Fibroblast of skin of left biceps (primary cell): ENCODE measurements around the gene TBCCD1.
"Not testable (repeated sequence)": the region's sequence is repeated elsewhere in the genome, so short reads cannot be mapped to it uniquely, and the experiment has no call there.

ENCODE experiments used
- DNase-seq, 2 experiments: peaks; one replicate each; pipeline ENCODE4 v3.0.0-alpha.2; 2013; ENCODE audit warnings: low read depth in 2 of 2

TBCCD1 gene

DNA sequence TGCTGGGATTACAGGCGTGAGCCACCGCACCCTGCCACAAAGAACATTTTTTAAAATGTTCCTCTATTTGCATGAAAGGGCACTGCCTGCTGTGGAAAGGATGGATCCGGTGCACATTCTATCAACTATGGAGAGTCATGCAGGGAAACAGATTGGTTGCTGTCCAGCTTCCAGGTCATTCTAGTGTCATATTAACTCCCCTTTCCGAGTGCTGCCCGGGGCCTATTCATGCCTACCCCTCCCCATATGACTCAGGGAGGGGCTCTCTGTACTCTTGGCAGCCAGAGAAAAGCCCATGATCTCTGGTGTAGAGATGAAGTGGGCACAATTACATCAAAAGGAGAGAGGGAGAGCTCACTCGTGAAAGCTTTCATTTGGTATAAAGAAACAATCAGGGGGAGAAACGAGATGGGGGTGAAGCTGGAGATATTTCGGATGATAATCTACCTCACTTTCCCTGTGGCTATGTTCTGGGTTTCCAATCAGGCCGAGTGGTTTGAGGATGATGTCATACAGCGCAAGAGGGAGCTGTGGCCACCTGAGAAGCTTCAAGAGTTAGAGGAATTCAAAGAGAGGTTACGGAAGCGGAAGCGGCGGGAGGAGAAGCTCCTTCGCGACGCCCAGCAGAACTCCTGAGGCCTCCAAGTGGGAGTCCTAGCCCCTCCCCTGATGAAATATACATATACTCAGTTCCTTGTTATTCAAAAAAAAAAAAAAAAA, 29.6 kb upstream of the TBCCD1 start:
- DNase-seq = no peak

DNA sequence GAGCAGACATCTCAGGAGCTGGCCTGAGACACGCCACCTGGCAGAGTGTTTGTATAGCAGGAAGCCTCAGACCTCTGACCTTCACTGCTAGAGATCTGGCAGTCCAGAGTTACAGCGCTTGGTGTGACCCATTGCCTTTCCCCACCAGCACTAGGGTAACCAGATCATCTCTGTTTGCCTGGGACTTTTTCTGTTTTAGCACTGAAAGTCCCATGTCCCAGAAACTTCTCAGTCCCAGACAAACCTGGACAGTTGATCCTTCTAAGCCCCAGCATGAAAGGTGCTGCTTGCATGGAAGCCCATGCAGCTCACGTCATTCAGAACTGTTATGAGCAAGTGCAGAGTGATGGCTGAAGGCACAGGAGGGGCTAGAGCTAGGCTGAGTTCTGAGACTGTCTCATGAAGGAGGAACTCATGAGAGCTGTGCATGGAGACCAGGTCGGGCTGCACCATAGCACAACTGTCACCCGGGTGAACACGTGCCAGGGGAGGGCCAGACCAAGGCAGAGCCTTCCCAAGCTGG, 27.5 kb upstream of the TBCCD1 start:
- DNase-seq = no peak

DNA sequence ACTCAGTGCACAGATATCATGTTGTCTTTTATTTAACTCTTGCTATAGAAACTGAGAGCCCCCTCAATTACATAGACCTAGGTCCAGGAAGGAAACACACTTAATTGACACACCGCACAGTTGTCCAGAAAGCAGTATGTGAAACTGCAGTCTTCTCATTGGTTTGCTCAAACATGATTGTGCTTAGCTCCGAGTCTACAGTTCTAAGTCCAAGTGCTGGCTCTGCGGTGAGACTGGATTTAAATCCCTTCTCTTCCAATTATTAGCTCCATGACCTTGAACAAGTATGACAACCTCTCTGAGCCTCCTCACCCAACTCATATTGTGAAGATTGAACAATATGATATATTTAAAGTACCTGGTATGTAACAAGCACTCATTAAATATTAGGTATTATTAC, 26.7 kb upstream of the TBCCD1 start:
- DNase-seq = no peak

DNA sequence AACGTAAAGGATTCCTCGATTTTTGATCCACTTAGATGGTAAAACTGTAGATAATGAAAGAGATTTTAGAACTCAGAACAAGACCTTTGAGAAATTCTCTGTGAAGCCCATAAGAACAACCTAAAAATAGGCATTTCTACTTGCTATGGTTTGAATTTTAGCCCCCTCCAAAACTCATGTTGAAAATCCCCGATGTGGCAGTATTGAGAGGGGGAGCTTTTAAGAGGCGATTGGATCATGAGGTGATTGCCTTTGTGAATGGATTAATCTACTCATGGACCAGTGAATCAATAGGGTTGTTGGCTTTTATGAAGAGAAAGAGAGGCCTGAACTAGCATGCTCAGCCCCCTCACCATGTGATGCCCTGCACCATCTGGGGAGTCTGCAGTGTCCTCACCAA, 25.5 kb upstream of the TBCCD1 start:
- no peak for DNase-seq

DNA sequence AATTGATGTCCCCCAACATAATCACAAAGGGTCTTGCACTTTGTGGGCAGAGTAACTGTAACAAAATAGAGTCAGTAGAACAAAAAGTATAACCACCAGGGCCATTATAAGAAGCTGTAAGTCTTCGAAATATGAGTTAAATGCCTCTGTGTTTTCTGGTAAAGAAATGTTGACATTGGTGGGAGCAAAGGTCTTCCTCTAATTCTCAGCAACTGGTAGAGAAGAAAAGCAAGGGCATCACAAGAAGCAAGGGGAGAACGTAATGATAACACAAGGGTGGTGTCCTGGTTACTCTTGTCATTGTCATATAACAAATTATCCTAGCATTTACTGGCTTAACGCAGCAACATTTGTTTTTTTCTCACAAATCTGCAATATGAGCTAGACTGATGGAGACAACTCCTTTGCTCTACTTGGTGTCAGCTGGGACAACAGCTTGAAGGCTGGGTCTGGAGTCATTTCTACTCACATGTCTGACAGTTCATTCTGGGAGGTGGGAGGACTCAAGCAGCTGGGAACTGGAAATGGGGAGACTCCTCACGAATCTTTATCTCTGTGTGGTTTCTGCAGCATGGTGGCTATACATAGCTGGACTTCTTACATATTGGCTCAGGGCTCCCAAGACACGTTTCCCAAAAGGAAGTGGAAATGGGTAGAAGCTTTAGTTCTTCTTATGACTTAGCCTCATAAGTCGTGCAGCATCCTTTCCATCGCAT, 23.6 kb upstream of the TBCCD1 start:
- DNase-seq = no peak

DNA sequence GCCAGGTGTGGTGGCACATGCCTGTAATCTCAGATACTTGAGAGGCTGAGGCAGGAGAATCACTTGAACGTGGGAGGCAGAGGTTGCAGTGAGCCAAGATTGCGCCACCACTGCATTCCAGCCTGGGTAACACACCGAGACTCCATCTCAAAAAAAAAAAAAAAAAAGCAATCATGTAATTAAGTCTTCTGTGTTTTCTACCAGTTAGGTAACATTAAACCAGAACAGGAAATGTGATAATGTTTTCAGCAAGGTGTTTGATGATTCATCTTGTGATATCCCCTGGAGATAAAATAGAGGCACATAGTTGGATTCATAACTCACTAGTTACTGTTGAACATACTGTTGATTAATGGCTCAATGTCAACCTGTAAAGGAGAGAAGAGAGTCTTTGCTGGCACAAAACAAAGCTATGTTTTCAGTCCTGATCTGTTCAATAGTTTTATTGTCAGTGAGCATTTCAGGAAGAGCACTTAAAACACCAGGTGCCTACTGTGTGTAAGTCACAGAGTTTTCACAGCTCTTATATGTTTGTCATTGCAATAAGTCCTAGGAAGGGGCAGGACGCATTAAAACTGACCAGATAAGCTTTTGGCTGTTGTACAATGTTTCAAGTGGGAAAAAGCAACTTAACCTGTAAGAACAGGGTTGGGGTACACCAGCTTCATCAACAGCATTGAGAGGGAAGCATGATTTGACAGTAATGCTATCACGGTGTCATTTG, 22.9 kb upstream of the TBCCD1 start:
- no peak for DNase-seq

DNA sequence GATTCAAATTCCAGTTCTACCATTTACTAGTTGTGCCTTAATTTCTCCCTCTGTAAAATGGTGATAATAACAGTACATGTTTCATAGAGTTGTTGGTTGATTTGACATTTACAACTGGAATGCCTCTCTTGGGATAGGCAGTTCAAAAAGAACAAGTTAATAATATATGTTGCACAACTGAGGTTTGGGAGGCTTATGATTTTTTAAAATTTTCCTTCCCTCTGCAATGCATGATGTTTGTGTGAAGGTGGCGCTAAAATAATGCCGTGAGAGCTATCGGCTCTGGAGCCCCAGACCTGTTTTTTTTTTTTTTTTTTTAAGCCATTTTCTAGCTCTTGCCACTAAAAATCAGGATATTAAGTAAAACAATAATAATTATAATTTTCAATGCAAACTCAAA, 22.0 kb upstream of the TBCCD1 start:
- no peak for DNase-seq

DNA sequence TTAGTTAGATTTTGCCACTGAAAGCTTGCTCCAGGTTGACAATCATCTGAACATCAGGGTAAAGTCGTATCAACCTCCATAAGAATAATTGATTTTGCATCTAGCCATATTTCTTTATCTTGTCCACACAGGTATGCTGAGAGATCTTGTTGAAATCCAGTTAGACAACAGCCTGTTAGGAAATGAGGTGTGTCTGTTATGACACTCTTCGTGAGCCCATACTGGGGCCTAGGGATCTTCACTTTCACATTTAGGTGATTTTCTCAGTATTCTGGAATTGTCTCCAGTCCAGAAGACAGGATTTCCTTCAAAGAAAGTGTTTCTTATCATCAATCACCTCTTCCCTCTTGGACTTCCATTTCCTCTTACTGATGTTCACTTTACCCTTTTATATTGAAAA, 21.5 kb upstream of the TBCCD1 start:
- DNase-seq = no peak

DNA sequence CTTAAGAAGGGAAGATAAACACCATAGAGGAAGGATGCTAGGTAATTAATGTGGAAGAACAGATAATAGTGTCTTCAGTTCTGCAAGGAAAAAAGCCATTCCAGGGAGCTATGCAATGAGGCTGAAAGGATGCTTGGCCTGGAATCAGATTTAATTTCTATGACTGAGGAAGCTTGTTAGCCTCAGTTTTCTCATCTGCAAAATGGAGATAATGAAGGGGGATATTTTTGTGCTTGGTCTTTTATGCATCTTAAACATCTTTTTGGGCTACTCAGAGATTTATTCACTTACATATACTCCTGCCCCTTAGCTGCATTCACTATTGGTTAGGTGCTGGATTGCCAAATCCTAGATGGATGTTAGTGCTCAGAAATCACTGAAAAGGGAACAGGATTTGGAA, 20.0 kb upstream of the TBCCD1 start:
- no peak for DNase-seq

DNA sequence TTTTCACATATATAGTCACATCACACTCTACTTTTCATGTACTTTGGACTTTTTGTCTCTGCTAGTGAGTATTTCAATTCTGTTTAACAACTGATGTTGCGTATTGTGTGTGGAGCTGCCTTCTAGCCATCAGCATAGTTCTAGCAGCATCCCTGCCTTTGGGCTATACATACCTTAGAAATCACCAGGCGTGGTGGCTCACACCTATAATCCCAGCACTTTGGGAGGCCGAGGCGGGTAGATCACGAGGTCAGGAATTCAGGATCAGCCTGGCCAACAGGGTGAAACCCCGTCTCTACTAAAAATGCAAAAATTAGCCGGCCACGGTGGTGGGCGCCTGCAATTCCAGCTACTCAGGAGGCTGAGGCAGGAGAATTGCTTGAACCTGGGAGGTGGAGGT, 19.1 kb upstream of the TBCCD1 start:
- not testable (repeated sequence) for DNase-seq

DNA sequence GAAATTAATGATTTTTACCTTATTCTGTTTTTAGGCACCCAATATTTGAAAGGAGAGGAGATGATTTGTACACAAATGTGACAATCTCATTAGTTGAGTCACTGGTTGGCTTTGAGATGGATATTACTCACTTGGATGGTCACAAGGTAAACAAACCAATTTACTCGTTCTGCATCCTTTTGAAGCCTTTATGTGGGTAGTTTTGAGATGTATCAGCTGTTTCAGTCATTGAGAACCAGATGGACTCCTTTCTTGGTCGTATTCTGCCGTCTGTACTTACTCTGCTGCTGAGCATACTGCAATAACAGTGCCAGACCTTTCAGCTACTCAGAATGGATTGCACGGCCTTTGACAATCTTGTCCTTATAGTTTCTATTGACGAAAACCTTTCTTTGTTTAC, 16.7 kb upstream of the TBCCD1 start:
- DNase-seq = no peak

DNA sequence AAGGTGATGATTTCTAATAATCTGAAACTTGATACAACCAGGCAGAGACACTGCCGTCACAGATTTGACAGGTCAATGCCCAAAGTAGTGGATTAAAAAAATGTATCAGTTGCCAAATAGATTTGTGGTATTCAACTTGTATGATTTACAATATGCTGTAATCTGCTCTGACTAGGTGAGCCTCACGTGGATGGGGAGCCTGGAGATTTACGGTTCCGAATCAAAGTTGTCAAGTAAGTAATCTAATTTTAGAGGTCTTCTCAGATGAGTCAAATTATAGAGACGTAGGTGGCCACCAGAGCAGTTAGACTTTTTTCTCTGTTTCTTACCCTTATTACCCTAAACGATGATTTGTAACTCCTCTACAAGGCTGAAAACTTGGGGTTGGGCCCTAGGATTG, 15.4 kb upstream of the TBCCD1 start:
- DNase-seq = no peak

DNA sequence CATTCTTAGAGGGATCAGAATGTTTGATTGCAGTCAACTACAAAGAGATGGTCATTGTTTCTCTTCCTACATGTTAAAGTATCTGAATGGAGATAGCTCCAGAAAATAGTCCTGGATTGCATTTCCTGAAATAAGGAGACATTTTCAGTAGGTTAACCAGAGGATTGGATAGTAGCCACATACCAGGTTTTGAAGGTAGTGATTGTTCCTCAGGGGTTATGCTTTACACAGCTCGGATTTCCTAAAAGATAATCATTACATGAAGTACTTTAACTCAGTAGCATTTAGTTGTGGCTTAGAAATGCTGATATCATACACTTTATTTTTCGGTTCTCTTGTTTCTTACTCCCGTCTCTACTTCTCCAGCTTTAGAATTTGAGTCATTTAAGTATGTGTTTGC, 13.6 kb upstream of the TBCCD1 start:
- DNase-seq = no peak

DNA sequence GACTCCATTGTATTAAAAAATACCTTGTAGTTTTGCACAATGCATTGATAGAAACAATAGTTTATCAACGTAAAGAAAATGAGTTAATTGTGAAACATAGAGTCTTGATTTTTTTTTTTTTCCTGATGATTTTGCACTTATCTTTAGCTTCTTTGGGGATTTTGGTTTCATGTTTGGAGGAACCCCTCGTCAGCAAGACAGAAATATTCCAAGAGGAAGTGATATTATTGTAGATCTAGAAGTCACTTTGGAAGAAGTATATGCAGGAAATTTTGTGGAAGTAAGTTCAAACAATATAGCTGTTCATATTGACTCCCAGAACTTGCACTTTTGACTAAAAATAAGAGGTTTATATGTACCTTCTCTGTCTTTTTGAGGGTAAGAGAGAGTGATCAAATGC, 10.4 kb upstream of the TBCCD1 start:
- DNase-seq = no peak

DNA sequence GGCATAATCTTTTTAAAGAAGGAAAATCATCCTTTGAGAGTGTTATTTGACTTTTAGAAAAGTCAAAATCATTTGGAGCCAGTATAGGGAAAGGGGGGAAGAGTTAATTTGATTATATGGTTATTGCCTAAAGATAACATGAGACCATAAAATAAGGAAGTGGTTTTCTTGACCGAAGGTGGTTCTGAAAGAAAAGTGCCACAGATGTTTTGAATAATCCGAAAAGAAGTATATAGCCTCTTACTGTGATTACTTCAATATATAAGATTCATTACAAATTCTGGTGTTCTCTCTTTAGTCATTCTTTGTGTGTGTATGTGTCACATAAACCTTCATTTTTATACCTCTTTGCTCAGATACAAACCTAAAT, 4.5 kb upstream of the TBCCD1 start:
- no peak for DNase-seq

DNA sequence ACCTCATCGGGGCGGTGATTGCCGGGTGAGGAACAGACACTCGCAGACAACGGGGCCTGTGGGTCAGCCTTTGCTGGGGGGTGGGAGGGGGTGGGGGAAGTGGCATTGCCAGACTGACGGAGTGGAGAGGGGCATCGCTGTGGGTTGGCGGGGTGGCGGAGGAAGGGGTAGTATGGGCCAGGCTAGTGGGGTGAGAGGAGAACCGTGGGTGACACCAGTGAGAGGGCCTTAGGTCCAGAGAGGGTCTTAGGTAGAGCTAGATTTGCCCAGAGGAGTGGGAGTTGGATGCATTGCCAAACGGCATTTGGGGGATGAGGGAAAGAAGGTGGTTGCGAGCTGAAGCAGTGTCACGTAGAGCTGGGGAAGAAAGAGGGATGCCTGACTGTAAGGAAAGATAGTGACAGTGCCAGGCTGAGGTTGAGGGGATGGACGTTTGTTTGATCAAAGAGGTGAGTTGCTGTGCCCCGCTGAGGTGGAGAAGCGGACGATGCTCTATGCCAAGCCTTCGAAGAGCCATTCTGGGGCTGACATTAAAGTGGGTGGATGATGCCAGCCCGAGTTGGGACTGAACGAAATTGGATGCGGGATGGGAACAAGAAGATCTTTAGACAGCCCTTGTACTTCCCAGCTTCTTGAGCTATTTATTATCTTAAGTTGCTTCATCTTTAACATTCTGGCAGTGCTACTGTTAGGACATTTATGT, 4.0 kb upstream of the TBCCD1 start:
- no peak for DNase-seq

DNA sequence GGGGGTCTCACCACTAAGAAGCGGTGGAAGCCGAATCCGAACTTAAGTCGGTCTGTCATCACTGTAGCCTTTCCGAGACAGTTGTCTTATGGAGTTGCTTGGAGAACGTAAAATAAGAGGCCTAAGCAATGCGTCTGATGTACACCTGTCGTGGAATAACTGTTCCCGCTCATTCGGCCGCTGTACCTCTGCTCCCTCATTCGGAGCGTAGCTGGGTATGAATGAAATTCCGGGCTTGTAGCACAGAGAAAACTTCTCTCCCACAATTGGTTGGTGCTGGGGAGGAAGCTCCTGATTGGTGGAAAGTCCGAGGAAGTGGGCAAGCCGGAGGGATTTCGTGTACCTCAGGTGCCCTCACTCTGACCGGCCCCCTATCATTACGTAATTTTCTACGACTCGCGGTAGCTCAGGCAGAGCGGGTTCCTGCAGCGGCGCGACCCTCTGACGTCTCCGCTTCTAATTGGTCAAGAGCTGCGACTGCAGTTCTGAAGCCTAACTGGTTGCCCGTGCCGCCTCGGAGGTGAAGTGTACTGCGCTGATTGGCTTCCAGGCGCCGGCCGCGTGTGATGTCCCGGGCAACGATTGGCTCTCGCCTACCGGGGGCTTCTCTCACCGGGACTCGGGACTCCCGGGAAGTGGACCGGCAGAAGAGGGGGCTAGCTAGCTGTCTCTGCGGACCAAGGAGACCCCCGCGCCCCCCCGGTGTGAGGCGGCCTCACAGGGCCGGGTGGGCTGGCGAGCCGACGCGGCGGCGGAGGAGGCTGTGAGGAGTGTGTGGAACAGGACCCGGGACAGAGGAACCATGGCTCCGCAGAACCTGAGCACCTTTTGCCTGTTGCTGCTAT, 3.2 kb upstream of the TBCCD1 start, which contains the start of gene DNAJB11:
Gene DNAJB11 (plus strand): TSS at position 625 of the 845 bp plus-strand sequence. CDS start 178 bp downstream, at position 803.
- DNase-seq = peak; percentile 99

DNA sequence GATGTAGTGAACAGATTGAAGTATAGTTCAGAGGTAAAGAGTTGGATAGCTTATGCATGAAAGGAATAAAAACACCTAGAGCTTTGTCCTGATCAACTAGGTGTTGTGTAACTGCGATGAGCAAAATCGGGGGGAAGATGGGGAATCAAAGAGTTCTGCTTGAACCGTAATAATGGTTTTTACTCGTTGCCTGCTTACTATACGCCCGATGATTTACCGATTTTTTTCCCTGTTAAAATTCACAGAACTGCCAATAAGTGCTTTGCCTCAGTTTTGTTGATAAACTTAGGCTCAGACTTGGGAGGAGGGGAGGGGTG, 2.6 kb upstream of the TBCCD1 start:
- DNase-seq = no peak

DNA sequence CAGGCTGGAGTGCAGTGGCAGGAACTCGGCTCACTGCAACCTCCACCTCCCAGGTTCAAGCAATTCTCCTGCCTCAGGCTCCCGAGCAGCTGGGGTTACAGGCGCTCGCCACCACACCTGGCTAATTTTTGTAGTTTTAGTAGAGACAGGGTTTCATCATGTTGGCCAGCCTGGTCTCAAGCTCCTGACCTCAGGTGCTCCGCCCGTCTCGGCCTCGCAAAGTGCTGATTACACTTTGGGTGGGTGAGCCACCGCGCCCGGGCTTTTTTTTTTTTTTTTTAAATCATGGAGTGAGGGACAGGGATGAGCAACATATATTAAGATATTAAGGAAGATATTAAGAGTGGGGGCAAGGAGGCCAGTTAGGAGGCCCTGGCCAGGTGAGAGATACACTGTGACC, 2.2 kb upstream of the TBCCD1 start:
- DNase-seq = not testable (repeated sequence)

DNA sequence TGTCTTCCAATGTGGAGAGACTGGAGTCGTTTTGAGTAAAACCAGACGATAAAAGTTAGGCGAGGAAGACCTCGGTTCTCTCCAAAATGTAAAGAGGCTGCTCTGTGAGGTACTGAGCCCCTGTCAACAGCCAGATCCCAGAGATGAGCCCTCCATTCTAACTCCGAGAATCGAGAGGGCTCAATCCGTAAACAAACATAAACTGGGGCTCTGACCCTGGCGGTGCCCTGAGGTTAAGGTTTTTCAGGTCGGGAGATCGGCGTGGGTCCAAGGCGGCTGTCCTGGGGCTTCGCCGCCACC, 417 bp downstream of the TBCCD1 start:
- DNase-seq = no peak

DNA sequence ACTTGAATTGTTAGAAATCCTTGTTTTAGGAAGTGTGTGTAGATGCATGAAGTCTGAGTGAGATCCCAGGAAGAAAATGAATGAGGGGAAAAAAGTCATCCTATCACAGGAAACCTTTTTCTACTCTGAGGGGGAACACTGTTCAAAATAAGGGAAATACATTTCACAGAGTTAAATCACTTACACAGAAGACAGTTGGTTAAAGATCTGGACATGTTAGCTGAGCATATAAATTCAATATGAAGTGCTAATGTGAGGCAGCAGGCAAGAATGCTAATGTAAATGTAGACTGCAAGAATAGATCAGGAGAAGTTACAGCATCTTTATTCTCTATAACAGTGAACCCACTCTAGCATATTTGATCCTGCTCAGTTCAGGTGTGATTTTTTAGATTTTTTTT, 2.6 kb downstream of the TBCCD1 start:
- no peak for DNase-seq
